Measurements from ENCODE around the gene GABRG3.

GABRG3 gene

DNA sequence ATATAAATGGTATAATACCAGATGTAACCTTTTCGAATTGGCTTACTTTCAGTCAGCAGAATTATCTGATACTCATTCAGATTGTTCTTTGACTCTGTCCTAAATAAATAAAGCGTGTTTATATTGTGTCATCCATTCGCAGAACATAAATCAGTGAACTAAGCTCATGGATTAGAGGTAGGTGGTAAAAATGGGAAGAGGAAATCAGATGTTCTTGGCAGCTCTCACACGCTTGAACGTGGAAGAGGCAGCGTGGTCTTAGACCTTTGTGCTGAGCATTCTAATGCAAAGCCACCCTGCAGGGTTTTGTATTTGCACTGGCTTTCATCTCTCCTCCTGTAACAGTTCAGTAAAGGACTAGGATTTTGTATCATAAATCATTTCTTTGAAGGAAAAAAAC is 441.4 kb downstream of the GABRG3 start:
- Histone ChIP-seq H3K27ac (ENCODE audit: extremely low read depth, low read depth, low read length) (no peak overlapping the region), H3K36me3 (ENCODE audit: control insufficient read depth in 2 of 2, insufficient read depth in 1 of 2, low read length in 2 of 2) (no peaks in the 10 kb centered on the region), H3K4me3 (ENCODE audit: low read depth, low read length) (no peak overlapping the region), H3K9me3 (ENCODE audit: control insufficient read depth, insufficient read depth, low read depth, low read length) (no peaks in the 10 kb centered on the region), H3K4me1 (ENCODE audit: control insufficient read depth, insufficient read depth, low read length) (no peaks in the 10 kb centered on the region)
- ChIA-PET POLR2A (no interaction called here), CTCF (no interaction called here)
- TF ChIP-seq, protein P1, sequence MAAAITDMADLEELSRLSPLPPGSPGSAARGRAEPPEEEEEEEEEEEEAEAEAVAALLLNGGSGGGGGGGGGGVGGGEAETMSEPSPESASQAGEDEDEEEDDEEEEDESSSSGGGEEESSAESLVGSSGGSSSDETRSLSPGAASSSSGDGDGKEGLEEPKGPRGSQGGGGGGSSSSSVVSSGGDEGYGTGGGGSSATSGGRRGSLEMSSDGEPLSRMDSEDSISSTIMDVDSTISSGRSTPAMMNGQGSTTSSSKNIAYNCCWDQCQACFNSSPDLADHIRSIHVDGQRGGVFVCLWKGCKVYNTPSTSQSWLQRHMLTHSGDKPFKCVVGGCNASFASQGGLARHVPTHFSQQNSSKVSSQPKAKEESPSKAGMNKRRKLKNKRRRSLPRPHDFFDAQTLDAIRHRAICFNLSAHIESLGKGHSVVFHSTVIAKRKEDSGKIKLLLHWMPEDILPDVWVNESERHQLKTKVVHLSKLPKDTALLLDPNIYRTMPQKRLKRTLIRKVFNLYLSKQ (tag by site-specific recombination; IDR thresholded peaks at IDR 0.05; ENCODE audit: borderline replicate concordance): no peak
- TF ChIP-seq ZNF670 (tag by site-specific recombination; IDR thresholded peaks at IDR 0.05; ENCODE audit: low read depth): no peak
- TF ChIP-seq, protein P2, sequence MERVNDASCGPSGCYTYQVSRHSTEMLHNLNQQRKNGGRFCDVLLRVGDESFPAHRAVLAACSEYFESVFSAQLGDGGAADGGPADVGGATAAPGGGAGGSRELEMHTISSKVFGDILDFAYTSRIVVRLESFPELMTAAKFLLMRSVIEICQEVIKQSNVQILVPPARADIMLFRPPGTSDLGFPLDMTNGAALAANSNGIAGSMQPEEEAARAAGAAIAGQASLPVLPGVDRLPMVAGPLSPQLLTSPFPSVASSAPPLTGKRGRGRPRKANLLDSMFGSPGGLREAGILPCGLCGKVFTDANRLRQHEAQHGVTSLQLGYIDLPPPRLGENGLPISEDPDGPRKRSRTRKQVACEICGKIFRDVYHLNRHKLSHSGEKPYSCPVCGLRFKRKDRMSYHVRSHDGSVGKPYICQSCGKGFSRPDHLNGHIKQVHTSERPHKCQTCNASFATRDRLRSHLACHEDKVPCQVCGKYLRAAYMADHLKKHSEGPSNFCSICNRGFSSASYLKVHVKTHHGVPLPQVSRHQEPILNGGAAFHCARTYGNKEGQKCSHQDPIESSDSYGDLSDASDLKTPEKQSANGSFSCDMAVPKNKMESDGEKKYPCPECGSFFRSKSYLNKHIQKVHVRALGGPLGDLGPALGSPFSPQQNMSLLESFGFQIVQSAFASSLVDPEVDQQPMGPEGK (tag by site-specific recombination; IDR thresholded peaks at IDR 0.05): no peak
- TF ChIP-seq, protein P3, sequence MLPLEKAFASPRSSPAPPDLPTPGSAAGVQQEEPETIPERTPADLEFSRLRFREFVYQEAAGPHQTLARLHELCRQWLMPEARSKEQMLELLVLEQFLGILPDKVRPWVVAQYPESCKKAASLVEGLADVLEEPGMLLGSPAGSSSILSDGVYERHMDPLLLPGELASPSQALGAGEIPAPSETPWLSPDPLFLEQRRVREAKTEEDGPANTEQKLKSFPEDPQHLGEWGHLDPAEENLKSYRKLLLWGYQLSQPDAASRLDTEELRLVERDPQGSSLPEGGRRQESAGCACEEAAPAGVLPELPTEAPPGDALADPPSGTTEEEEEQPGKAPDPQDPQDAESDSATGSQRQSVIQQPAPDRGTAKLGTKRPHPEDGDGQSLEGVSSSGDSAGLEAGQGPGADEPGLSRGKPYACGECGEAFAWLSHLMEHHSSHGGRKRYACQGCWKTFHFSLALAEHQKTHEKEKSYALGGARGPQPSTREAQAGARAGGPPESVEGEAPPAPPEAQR (tag by site-specific recombination; IDR thresholded peaks at IDR 0.05): no peak
- no peak for TF ChIP-seq ZBTB8A (tag by site-specific recombination; IDR thresholded peaks at IDR 0.05)
- no peak for TF ChIP-seq ZNF19 (tag by site-specific recombination; IDR thresholded peaks at IDR 0.05; ENCODE audit: low read depth)
- TF ChIP-seq KLF7 (tag by site-specific recombination; IDR thresholded peaks at IDR 0.05; ENCODE audit: borderline replicate concordance): no peak
- no peak for TF ChIP-seq ZNF16 (tag by site-specific recombination; IDR thresholded peaks at IDR 0.05; ENCODE audit: low read depth)

DNA sequence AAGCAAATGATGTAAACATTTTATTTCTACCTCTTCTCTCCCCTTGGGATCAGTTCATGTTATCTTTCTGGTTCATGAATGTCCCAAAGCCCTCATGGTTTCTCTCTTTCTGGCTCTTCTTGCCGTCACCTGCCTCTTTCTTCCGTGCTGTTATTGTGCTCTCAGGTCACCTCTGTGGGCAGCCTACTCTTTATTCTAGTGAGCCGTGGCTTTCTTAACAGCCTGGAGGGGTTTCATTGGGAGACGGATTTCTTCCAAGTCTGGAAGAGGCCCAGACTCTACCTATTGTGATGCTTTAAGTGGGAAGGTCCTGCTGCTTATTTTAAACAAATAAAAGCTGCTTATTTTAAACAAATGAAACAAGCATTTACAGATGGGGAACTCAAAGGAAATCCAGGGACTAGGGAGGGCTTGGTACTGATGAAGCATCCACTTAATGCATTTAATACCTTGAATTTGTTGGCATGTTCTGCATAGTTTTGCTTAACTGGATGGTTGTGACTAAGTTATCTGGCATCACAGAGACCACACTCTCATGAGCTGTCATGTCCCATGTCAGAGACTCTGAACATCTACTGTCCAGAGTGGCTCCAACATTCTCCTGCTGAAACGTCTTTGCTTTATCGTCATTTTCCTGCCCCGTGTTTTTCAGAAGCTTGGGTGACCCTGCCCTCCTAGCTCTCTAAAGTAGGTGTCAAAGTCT is 443.3 kb downstream of the GABRG3 start:
- no peaks in the 10 kb centered on the region for H3K36me3 ChIP-seq (ENCODE audit: control insufficient read depth in 2 of 2, insufficient read depth in 1 of 2, low read length in 2 of 2)
- no peaks in the 10 kb centered on the region for H3K9me3 ChIP-seq (ENCODE audit: control insufficient read depth, insufficient read depth, low read depth, low read length)
- ChIA-PET CTCF (no interaction called here), POLR2A (no interaction called here)
- no peak for TF ChIP-seq SP2 (tag by site-specific recombination; IDR thresholded peaks at IDR 0.05)
- no peak for TF ChIP-seq ZNF211 (tag by site-specific recombination; IDR thresholded peaks at IDR 0.05; ENCODE audit: low read depth)
- TF ChIP-seq ZNF544 (tag by site-specific recombination; IDR thresholded peaks at IDR 0.05): no peak
- no peak for TF ChIP-seq ZNF792 (tag by site-specific recombination; IDR thresholded peaks at IDR 0.05)
- TF ChIP-seq, protein P4, sequence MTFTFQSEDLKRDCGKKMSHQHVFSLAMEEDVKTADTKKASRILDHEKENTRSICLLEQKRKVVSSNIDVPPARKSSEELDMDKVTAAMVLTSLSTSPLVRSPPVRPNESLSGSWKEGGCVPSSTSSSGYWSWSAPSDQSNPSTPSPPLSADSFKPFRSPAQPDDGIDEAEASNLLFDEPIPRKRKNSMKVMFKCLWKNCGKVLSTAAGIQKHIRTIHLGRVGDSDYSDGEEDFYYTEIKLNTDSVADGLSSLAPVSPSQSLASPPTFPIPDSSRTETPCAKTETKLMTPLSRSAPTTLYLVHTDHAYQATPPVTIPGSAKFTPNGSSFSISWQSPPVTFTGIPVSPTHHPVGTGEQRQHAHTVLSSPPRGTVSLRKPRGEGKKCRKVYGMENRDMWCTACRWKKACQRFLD (tag by site-specific recombination; IDR thresholded peaks at IDR 0.05): no peak
- TF ChIP-seq, protein P5, sequence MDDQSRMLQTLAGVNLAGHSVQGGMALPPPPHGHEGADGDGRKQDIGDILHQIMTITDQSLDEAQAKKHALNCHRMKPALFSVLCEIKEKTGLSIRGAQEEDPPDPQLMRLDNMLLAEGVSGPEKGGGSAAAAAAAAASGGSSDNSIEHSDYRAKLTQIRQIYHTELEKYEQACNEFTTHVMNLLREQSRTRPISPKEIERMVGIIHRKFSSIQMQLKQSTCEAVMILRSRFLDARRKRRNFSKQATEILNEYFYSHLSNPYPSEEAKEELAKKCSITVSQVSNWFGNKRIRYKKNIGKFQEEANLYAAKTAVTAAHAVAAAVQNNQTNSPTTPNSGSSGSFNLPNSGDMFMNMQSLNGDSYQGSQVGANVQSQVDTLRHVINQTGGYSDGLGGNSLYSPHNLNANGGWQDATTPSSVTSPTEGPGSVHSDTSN (CRISPR knock-in tag; IDR thresholded peaks at IDR 0.05): no peak
- TF ChIP-seq ZNF514 (tag by site-specific recombination; IDR thresholded peaks at IDR 0.05): no peak
- TF ChIP-seq, protein P6, sequence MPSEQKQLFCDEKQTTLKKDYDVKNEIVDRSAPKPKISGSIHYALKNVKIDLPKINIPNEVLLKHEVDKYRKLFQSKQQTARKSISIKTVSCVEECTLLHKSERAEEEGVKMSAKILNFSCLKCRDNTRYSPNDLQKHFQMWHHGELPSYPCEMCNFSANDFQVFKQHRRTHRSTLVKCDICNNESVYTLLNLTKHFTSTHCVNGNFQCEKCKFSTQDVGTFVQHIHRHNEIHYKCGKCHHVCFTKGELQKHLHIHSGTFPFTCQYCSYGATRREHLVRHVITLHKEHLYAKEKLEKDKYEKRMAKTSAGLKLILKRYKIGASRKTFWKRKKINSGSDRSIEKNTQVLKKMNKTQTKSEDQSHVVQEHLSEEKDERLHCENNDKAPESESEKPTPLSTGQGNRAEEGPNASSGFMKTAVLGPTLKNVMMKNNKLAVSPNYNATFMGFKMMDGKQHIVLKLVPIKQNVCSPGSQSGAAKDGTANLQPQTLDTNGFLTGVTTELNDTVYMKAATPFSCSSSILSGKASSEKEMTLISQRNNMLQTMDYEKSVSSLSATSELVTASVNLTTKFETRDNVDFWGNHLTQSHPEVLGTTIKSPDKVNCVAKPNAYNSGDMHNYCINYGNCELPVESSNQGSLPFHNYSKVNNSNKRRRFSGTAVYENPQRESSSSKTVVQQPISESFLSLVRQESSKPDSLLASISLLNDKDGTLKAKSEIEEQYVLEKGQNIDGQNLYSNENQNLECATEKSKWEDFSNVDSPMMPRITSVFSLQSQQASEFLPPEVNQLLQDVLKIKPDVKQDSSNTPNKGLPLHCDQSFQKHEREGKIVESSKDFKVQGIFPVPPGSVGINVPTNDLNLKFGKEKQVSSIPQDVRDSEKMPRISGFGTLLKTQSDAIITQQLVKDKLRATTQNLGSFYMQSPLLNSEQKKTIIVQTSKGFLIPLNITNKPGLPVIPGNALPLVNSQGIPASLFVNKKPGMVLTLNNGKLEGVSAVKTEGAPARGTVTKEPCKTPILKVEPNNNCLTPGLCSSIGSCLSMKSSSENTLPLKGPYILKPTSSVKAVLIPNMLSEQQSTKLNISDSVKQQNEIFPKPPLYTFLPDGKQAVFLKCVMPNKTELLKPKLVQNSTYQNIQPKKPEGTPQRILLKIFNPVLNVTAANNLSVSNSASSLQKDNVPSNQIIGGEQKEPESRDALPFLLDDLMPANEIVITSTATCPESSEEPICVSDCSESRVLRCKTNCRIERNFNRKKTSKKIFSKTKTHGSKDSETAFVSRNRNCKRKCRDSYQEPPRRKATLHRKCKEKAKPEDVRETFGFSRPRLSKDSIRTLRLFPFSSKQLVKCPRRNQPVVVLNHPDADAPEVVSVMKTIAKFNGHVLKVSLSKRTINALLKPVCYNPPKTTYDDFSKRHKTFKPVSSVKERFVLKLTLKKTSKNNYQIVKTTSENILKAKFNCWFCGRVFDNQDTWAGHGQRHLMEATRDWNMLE (tag by site-specific recombination; conservative IDR thresholded peaks at IDR 0.05; ENCODE audit: low read depth): no peak
- H3K4me3 ChIP-seq (ENCODE audit: low read depth, low read length): no peak overlapping the region
- H3K27ac ChIP-seq (ENCODE audit: extremely low read depth, low read depth, low read length): no peak overlapping the region
- H3K4me1 ChIP-seq (ENCODE audit: control insufficient read depth, insufficient read depth, low read length): no peaks in the 10 kb centered on the region
